Activated CD8-positive, alpha-beta memory T cell treated with anti-CD3 and anti-CD28 coated beads for 1 hour (primary cell): ENCODE results near the gene DBNDD2.

Experiments used
- DNase-seq, 2 donors: peaks; one replicate each; pipeline ENCODE4 v3.0.0-alpha.2; 2020; ENCODE audit warnings: low read depth in 1 of 2; ENCODE audit errors: extremely low read depth in 1 of 2

DBNDD2 gene

DNA sequence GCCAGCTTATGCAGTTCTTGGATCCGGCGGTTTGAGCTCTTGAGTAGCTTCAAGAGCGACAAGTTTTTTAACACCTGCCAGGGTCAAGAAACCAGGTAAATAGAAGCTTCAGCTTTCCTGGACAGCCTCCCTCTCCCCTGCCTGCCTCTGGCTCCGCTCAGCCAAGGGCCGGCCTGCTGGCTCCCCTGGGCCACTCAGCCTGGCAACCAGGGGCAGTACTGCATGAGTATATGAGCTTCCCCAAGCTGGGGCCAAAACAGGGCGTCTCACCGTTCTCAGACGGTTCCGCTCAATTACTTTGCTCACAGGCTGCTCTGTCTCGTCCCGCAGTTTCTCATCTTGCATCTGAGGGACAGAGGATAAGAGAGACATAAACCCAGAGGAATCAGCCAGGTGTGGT, 30.8 kb upstream of the DBNDD2 start:
- no peak for DNase-seq

- no peak for DNase-seq
Measured at GRCh38 chr20:45378191-45378590, 29.9 kb upstream of the DBNDD2 start, which contains the start of gene TP53TG5. Gene TP53TG5, minus strand, starts transcription at chr20:45378325. Its CDS starts 89 bp downstream, at chr20:45378236.

DNA sequence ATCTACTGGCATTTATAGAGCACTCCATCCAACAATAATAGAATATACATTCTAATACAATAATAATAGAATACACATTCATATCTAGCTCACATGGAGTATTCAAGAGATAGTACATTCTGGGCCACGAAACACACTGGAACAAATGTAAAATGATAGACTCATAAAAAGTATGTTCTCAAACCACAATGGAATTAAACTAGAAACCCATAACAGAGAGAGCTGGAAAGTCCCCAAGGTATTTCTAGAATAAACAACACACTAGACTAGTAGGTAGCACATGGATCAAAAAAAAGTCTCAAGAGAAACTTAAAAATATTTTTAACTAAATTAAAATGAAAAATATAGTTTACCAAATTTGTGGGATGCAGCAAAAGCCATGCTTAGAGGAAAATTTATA, 20.8 kb upstream of the DBNDD2 start:
- no peak for DNase-seq

GRCh38 chr20:45390931-45391330, 17.2 kb upstream of the DBNDD2 start:
- DNase-seq: no peak

- no peak for DNase-seq
Measured at GRCh38 chr20:45391559-45391958, 16.5 kb upstream of the DBNDD2 start.

- no peak for DNase-seq
Measured at GRCh38 chr20:45392733-45393132, 15.4 kb upstream of the DBNDD2 start.

- no peak for DNase-seq
Measured at GRCh38 chr20:45394221-45395113, 13.6 kb upstream of the DBNDD2 start.

GRCh38 chr20:45395114-45395415, 13.0 kb upstream of the DBNDD2 start:
- no peak for DNase-seq

- no peak for DNase-seq
Measured at GRCh38 chr20:45399018-45399417, 9.1 kb upstream of the DBNDD2 start.

- no peak for DNase-seq
Measured at GRCh38 chr20:45400346-45401031, 7.6 kb upstream of the DBNDD2 start.

- DNase-seq: no peak
Measured at GRCh38 chr20:45402946-45403345, 5.1 kb upstream of the DBNDD2 start.

- DNase-seq: no peak
Measured at GRCh38 chr20:45404438-45404837, 3.7 kb upstream of the DBNDD2 start.

- DNase-seq: no peak
Measured at GRCh38 chr20:45405571-45406259, 2.4 kb upstream of the DBNDD2 start.

DNA sequence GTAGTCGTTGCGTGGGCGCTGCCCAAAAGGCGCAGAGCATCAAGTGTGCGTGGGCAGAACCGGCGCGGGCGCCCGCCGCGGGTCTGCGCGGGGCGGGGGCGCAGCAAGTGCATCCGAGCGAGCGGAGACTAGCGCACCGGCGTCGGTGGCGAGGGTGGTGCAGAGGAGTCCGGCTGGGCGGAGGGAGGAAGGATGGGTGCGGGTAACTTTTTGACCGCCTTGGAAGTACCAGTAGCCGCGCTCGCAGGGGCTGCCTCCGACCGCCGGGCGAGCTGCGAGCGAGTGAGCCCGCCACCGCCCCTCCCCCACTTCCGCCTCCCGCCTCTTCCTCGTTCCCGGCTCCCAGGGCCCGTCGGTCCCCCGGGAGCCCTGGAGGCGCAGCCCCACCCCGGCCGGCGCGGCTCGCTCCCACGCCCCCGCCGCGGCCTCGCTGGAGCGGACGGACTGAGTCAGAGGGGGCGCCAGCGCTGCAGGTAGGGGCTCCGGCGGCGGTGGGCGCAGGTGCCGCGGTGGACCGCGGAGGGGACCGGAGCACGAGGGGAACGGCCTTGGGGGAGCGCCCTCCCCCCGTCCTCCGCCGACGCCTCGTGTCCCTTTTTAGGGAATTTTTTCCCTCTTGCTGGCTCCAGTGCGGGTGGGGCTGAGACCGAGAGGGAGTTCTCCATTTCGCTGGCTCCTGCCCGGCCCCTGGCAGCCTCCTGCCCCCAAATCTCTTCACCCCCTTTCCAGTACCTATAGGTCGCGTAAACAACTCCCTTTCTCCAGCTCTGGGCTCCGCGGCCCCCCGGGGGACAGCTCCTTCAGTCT, 1.6 kb upstream of the DBNDD2 start:
- peak in 1 of 2 donors; percentile 32 for DNase-seq

GRCh38 chr20:45407067-45407745, 883 bp upstream of the DBNDD2 start:
- no peak for DNase-seq

- no peak for DNase-seq
Measured at GRCh38 chr20:45408646-45409213, 641 bp downstream of the DBNDD2 start.

DNA sequence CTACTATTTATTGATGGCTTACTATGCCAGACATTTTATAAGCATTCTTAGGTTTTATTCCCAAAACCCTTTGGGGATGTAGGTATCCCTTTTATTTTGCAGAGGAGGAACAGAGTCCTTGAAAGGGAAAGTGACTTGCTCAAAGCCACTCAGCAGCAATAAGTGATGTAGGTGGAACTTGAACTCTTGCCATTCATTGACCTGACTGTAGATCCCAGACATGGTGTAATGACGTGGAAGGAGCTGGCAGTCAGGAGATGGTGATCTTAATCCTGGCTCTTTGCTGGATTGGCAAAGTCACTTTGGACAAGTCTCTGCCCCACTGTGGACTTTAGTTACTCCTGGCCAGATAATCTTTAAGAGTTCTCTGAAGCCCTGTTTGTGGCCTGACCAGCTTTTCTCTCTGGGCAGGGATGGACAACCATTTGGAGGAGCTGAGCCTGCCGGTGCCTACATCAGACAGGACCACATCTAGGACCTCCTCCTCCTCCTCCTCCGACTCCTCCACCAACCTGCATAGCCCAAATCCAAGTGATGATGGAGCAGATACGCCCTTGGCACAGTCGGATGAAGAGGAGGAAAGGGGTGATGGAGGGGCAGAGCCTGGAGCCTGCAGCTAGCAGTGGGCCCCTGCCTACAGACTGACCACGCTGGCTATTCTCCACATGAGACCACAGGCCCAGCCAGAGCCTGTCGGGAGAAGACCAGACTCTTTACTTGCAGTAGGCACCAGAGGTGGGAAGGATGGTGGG, 1.6 kb downstream of the DBNDD2 start:
- no peak for DNase-seq

- DNase-seq: no peak
Measured at GRCh38 chr20:45410887-45411286, 2.8 kb downstream of the DBNDD2 start.

GRCh38 chr20:45412653-45413052, 4.6 kb downstream of the DBNDD2 start:
- DNase-seq: no peak
